HFFc6 (cell line): ENCODE measurements around the gene SORL1-AS1.
"Not testable (repeated sequence)": the region's sequence is repeated elsewhere in the genome, so short reads cannot be mapped to it uniquely, and the experiment has no call there.

ENCODE experiments used
- DNase-seq: peaks from one replicate; pipeline ENCODE4 v3.0.0-alpha.2; 2018
- H3K27ac Mint-ChIP-seq: 2 replicates; pipeline ENCODE4 v1.8.0; 2020; ENCODE audit warnings: mild to moderate bottlenecking, mixed read lengths
- H3K27me3 Mint-ChIP-seq: 2 replicates; pipeline ENCODE4 v1.8.0; 2021; ENCODE audit warnings: mild to moderate bottlenecking, moderate library complexity, mixed read lengths; ENCODE audit not compliant: insufficient read depth
- H3K36me3 Mint-ChIP-seq: 2 replicates; pipeline ENCODE4 v1.8.0; 2021; ENCODE audit warnings: low read depth, mixed read lengths
- H3K4me1 Mint-ChIP-seq: 2 replicates; pipeline ENCODE4 v1.8.0; 2020; ENCODE audit warnings: low read depth, mixed read lengths
- H3K4me3 Mint-ChIP-seq: 2 replicates; pipeline ENCODE4 v1.8.0; 2020; ENCODE audit warnings: mild to moderate bottlenecking, moderate library complexity, mixed read lengths
- H3K9me3 Mint-ChIP-seq: 2 replicates; pipeline ENCODE4 v1.8.0; 2020; ENCODE audit warnings: mild to moderate bottlenecking, mixed read lengths
- CTCF ChIP-seq: fragments of 200-600 bp; sonication (generic); IDR thresholded peaks from 2 replicates; pipeline ENCODE4 v1.5.0; 2021; ENCODE audit warnings: antibody characterized with exemption, mild to moderate bottlenecking

Gene SORL1-AS1

GRCh38 chr11:121486054-121486453 is 33.3 kb upstream of the SORL1-AS1 start:
- Mint-ChIP-seq H3K4me3 (no peak overlapping the region), H3K27ac (no peak overlapping the region), H3K36me3 (no peaks in the 10 kb centered on the region), H3K4me1 (no peaks in the 10 kb centered on the region), H3K27me3 (peaks cover 45% of the 10 kb centered on the region), H3K9me3 (no peaks in the 10 kb centered on the region)
- TF ChIP-seq CTCF: no peak
- no peak for DNase-seq

- TF ChIP-seq CTCF: no peak
- Mint-ChIP-seq H3K4me3 (no peak overlapping the region), H3K27ac (no peak overlapping the region), H3K4me1 (no peaks in the 10 kb centered on the region), H3K9me3 (no peaks in the 10 kb centered on the region), H3K27me3 (peaks cover 46% of the 10 kb centered on the region), H3K36me3 (no peaks in the 10 kb centered on the region)
- no peak for DNase-seq
Measured at GRCh38 chr11:121485216-121485615, 32.4 kb upstream of the SORL1-AS1 start.

GRCh38 chr11:121483805-121484480 is 31.2 kb upstream of the SORL1-AS1 start:
- Mint-ChIP-seq H3K27ac (no peak overlapping the region), H3K4me3 (no peak overlapping the region)

GRCh38 chr11:121482231-121483129 is 29.7 kb upstream of the SORL1-AS1 start:
- peaks cover 45% of the 10 kb centered on the region for H3K27me3 Mint-ChIP-seq
- no peak for TF ChIP-seq CTCF
- no peaks in the 10 kb centered on the region for H3K36me3 Mint-ChIP-seq
- H3K9me3 Mint-ChIP-seq: no peaks in the 10 kb centered on the region
- DNase-seq: no peak
- no peaks in the 10 kb centered on the region for H3K4me1 Mint-ChIP-seq
- H3K27ac Mint-ChIP-seq: no peak overlapping the region
- no peak overlapping the region for H3K4me3 Mint-ChIP-seq

More at GRCh38 chr11:121483805-121484480, 31.2 kb upstream of the SORL1-AS1 start:
- H3K9me3 Mint-ChIP-seq: no peaks in the 10 kb centered on the region
- no peak for TF ChIP-seq CTCF
- no peaks in the 10 kb centered on the region for H3K36me3 Mint-ChIP-seq
- DNase-seq: no peak
- H3K4me1 Mint-ChIP-seq: no peaks in the 10 kb centered on the region
- H3K27me3 Mint-ChIP-seq: peaks cover 49% of the 10 kb centered on the region

- H3K9me3 Mint-ChIP-seq, H3K4me3 Mint-ChIP-seq, H3K4me1 Mint-ChIP-seq, H3K36me3 Mint-ChIP-seq, H3K27ac Mint-ChIP-seq, DNase-seq: not testable (repeated sequence)
- peaks cover 39% of the 10 kb centered on the region for H3K27me3 Mint-ChIP-seq
Measured at GRCh38 chr11:121481484-121482230, 28.9 kb upstream of the SORL1-AS1 start.
